Measurements from ENCODE around the gene ZBTB7C.

ZBTB7C gene

GRCh38 chr18:48158721-48159120 lies 250.5 kb downstream of the ZBTB7C start:
- no peak for DNase-seq

DNA sequence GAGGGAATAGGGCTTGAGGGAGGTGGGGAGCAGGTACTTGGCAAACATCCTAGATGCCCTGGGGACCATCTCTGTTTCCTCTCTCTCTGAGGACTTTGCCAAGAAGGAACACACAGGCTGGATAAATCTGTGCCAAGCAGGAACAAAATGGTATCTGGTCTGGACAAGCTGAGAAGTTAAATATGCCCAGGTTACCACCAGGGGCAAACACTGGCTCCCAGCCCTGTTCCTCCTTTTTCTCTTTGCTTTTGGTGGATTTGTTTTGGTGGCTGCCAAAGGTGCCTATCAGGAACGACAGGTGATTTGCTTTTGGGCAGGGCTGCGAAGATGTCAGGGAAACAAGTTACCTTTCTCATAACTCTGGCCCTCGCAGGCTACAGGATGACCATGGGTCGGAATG lies 251.2 kb downstream of the ZBTB7C start:
- DNase-seq: no peak

GRCh38 chr18:48155856-48156255 lies 253.3 kb downstream of the ZBTB7C start:
- DNase-seq: no peak

DNA sequence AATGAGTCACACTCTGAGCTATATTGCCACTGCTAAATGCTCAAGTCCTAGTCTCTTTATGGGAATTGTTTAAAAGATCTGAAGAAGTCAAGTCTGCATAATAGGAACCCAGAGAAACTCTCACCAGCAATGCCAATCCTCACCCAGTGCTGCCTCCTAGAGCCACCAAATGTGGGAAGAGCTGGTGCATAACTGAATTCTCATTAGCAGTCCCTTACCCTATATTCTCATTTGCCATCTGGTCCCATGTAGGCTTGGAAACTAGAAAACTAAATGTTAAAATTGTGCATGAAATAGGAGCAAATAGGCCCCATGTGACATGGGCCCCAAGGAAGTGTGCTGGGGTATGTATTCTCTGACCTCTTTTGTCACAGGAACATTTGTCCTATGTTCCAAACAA lies 254.4 kb downstream of the ZBTB7C start:
- DNase-seq: no peak

DNA sequence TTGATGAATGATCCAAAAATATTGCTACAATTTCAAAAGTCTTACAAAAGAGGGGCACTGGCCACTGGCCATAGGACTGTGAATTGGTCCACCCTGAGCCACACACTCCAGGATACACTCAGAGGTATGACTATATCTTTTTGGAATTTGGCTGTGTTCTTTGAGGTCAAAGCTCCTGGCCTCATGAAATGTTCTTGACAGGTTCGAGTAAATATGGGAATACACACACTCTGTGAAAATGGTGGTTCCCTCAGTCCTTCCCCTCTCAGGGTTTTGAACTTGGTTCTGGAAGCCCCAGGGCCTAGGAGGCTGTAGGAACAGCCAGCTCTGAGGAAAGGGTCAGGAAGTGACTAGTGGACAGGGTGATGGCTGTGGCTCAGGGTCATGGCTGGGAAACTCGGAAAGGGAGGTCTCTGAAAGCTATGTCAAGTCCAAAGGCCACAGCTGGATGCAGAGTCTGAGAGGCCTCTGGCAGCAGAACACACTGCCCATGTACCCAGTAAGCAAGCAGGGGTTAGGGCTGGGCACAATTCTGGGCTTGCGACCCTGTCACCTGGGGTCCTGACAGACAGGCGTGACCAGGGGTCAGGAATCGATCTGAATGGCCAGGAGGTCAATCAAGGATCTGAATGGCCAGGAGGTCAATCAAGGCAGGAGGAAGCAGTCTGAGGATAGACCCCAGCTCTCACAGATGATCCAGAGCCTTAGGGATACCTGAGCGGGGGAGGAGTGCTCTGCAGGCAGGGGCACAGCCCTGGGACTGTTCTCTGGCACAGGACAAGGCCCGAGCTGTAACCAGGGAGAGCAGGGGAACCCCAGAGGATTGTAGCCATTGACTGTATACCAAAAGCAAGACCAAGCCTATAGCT lies 255.3 kb downstream of the ZBTB7C start:
- no peak for DNase-seq

- DNase-seq: no peak
Observed at GRCh38 chr18:48152549-48152948, 256.6 kb downstream of the ZBTB7C start.

DNA sequence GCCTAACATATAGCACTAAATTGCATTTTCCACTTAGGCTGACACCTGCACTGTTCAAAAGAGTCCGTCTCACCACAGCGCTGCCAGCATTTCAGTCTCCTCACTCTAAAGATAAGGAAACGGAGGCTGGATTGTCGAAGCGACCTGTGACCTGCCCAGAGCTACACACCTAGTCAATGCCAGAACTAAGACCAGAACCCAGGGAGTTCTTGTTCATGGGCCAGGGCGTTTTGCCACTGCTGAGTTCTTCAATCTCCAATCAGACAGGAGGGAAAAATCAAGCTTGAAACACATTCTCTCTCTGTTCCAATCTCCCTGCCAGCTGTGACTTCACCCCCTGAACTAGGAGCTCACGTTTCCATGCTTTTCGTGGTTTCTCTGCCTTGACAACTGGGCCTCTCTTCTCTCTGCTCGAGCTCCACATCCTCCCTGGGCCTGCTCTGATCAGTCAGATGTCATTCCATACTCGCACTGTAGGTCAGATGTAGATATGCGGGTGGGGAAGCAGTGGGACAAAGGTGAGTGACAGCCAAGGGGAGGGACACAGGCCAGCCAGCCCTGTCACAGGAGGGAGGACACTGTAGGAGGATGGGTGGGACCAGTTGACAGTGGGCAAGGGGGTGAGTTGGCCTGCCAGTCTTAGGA lies 257.6 kb downstream of the ZBTB7C start:
- no peak for DNase-seq

GRCh38 chr18:48149020-48149685 lies 260.0 kb downstream of the ZBTB7C start:
- DNase-seq: no peak

GRCh38 chr18:48142994-48143393 lies 266.2 kb downstream of the ZBTB7C start:
- no peak for DNase-seq

GRCh38 chr18:48142353-48142752 lies 266.8 kb downstream of the ZBTB7C start:
- no peak for DNase-seq

- no peak for DNase-seq
Observed at GRCh38 chr18:48140731-48141130, 268.5 kb downstream of the ZBTB7C start.

- no peak for DNase-seq
Observed at GRCh38 chr18:48139431-48140347, 269.5 kb downstream of the ZBTB7C start.

DNA sequence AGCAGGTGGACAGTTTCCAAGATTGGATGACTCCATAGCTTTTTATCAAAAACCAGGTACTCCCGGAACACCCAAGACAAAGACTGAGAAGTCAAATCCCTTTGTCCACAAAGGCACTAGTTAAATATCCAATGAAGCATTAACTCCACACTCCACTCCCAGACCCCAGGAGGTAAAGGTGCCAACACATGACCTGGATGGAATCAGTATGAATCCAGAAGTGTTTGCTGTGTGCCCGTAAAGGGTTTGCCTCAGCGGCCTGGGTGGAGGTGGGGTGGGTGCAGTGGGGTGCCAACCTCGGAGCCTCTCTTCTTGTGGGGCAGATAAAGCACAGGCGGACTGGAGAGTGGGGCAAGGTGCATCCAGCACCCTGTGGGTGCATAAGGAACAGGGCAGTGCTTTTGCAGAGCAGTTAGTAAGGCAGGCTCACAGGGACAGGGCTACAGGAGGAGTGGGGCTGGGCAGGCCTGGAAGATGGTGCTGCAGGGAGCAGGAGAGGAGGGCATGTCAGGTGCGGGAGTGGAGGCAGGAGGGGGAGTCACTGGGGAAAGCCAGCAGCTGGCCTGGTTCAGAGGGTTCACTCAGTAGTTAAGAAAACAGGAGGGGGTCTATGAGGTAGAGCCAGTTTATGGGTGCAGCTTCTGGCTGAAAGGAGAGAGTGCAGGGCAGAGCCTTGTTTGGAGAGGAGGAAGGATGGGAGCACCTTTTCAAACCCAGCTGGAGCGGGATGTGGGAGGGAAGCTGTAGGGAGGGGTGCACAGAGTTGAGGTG lies 270.3 kb downstream of the ZBTB7C start:
- DNase-seq: no peak

DNA sequence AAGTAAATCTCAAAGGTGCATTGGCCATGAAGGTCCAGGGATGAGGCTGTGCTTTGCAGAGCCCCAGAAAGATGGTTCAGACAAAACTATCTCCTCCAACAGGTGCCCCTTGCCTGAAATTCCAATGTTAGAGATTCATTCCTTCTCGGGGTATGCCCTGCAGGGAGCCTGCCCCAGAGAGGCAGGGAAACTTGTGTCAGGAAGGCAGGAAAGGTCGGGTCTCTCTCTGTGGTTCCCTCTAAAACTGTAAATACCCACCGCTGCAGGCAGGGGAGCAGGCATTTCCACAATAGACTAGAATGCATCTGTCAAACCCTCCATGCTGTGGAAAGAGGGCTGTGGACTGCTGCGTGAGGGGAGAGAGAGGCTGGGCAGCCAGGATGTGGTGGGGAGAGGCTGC lies 271.0 kb downstream of the ZBTB7C start:
- no peak for DNase-seq

DNA sequence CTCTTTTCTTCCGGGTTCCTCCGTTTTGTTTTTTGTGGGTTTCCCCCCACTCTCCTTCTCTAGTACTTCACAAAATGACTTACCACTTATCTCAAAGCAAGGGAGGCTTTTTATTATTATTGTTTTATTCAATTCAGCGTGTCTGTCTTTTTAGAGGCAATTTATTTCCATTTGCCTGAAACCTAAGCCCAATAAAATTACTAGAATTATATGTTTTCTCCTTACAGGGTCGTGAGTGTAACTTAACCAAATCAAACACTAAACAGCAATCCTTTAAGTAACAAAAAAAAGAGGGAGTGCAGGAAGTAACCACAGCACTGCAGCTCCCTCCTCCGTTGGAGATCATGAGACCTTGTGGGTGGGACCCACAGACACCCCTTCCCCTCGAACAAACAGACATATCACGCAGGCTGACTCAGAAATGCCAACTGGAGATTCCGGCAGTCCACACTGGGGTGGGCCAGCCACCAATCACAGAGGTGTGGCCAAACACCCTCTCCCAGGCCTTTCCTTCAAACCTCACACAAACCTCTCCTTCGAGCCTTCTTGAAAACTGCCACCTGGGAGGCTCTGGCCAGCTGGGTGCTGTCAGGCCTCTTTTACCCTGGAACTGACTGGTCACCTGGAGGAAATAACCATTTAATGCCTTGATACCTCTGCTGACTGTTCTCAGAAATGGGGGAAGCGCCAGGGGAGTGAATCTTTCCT lies 271.7 kb downstream of the ZBTB7C start:
- DNase-seq: no peak

GRCh38 chr18:48136827-48137373 lies 272.3 kb downstream of the ZBTB7C start:
- no peak for DNase-seq

- DNase-seq: no peak
Observed at GRCh38 chr18:48136051-48136826, 272.9 kb downstream of the ZBTB7C start.

DNA sequence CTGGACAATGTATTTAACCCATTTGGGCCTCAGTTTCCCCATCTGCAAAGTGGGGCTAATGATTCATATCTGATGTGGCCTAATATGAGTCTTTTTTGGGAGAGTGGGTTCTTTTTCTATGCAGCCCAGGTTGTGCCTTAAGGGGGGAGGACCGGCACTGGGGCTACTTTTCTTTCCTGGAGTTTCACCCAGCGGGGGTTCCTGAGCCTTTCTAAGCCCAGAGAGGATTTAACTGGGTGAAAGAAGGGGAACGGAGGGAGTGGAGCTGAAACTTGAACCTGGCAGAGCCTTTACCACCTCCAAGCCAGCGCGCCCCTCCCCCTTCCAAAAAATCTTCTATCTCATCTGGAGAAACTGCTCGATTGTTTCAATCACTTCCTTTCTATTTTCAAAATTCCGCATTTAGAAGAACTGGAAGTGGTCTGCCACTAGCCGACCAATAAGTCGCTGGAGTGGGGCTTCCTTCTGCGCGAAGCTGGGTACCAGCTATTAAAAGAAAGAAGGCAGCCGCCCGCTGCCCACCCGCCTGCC lies 273.7 kb downstream of the ZBTB7C start:
- no peak for DNase-seq

DNA sequence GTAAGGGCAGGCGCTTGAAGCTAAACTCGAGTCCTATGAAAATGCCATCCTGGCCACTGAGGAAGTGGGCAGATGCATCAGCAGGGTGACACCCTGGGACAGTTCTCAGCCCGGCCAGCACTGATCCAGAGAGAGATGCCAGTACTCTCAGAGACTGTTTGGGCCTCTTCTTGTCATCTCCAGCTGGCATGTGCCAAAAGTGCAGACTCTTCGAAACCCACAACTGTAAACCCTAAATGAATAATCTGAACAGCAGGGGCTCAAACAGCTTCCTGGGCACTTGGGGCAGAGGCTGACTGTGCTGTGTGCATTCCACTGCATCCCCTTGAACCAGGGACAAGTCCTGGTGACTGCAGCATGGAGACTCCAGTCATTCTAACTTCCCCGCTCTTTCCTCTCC lies 274.6 kb downstream of the ZBTB7C start:
- no peak for DNase-seq

DNA sequence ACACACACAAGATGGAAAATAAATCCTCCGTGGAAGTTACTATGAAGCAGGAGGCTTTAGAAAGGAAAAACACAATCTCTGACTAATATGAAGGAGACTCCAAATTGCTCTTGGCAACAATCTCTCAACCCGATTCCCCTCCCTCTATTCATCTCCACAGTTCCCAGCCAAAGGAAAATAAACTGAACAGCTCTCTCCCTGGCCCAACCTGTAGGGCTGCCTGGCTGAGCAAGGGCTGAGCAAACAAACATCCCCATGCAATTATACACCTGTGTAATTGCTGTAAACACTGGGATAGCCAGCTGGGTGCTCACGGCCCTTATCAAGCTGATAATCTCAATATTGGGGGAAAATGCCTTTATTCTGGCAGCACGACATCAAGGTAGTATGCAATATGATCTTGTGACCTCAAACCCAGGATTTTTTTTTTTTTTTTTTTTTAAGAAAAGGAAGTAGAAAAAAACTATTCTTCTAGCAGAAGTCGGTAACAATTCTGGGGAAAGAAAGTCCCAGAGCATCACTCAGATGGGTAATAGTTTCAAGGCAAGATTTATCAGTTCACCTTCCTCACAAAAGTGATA lies 275.4 kb downstream of the ZBTB7C start:
- no peak for DNase-seq

All from Kasumi-1 (cell line).